NCI-H2029 treated with DMSO at 0.1 percent for 48 hours (cell line): ENCODE data around the gene MAP2K6.

Experiments
- DNase-seq: peaks from one replicate; lab custom pipeline; 2025; lab: John Stamatoyannopoulos, UW

MAP2K6 gene

DNA sequence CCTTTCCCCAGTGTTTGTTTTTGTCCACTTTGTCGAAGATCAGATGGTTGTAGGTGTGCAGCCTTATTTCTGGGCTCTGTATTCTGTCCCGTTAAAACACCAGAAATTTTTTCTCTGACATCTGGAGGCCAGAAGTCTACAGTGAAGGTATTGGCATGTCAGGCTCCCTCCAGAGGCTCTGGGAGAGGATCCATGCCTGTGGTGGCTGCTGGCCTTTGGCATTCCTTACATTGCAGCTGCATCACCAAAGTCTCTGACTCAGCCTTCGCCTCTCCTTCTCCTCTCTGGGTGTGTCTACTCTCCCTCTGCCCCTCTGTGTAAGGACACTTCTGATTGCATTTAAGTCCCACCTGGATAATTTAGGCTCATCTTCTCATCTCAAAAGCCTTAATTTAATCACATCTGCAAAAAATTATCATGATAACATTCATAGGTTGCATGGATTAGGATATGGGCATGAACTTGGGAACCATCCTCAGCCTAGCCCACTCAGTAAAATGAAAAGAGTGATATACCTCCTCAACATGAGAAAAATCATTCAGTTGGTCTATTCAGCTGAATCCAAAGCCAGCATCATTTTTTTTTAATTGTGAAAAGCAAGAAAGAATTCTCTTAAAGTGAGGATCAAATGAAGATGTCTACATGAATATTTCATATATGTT is 78.0 kb downstream of the MAP2K6 start:
- DNase-seq = no peak

DNA sequence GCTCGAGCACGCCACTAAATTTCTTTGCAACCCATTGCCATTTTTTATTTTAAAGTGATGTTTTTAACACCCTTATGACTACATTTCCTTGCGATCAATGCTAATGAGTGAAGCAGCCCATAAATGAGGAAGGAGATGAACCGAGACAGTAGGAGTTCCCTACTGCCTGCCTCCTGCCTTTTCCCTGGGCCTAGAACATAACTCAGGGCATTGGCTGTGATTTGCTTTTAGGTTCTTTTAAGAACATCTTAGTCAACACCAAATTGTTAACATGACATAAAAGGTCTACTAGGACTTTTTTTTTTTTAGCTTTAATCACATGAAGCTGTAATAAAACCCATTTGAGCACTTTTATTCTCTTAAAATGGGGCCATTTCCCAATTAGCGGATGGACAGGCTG is 81.3 kb downstream of the MAP2K6 start:
- no peak for DNase-seq

DNA sequence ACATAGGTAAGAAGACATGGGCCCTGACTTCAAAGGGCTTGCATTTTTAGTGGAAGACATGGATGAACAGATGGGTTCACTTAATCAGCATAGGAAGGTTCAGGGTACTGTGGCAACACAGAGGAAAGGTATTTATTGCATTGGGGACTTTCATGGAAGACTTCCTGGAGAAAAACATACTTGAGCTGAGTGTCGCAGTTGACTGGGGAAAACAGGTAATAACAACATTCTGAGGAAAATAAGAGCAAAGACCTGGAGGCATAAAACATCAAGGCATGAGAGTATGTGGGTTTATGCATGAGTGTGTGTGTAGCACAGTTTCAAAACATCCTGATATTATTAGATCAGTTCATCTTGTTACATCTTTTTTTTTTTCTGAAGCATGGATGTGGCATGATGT is 82.7 kb downstream of the MAP2K6 start:
- DNase-seq = no peak

DNA sequence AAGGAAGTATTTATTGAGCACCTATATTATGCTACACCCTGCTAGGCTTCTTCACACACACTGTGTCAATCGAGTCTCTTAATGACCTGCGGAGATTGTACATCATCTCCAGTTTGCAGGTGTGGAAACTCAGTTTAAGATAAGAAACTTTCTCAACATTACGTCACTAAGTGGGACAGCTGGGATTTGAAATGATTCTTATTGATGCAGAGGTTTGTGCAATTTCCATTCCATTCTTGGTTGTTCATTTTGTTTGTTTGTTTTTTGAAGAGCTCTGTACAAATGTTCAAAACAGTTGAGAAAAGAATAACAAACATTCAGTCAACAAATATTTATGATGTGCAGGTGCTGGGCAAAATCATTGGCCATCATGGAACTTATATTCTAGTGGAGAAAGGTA is 84.8 kb downstream of the MAP2K6 start:
- no peak for DNase-seq

DNA sequence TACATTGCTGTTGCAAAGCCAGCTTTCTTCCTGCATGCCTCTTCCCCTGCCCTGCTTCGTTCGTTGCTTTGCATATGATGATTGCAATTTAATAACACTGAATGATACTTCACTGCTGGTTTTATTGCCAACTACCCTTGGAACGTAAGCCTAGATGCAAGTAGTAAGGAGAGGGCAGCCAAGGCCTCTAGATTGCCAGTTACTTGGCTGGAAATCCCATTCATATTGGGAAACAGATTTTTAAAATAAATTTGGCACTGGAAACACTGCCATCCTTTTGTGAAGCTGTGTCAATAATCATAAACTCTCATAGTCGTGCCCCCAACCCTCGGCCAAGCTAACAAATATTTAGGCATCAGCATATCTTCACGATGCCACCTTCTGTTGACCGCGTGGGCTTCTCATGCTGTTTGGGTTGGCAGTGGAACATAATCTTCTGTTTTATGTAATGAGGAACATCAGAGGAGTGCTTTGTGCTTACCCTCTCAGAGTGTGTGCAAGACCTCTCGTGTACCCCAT is 86.5 kb downstream of the MAP2K6 start:
- DNase-seq = peak; percentile 69

DNA sequence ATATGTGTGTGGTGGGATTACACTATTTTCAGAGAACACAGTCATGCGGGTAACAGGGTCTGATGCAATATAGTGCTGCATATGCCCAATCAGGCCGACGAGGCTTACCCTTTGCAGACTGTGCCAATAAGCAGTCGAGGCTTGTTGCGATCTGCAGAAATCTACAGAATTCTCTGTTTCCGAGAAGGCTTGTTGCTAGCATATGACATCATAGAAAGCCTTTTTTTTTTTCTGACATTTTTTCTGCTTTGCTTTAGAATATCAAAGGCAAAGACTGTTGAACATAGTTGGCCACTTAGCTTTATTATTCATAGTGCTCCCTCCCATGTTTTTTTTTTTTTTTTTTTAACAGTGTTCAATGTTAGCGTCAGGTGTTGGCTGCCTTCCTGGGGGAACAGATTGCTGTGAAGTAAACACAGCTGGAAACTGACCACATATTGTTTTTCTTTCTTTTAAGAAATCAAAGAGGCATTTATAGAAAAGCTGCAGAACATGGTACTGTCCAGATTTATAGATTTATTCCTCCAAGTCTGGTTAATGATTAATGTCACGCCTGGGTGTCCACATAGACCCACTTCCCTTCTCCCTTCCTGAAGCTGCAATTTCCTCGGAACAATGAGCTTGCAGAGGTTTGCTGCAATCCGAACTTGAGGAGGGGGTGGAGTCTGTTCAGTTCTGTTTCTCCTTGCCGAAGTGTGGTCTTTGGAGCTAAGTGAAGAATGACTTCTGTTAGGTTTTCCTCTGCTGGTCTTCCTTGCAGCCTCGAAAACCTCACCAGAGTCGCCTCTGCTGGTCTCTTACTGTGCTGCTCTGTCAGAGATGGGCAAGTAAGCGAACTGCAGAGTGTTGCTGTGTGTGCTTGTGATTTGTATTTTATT is 87.3 kb downstream of the MAP2K6 start:
- peak; percentile 52 for DNase-seq

DNA sequence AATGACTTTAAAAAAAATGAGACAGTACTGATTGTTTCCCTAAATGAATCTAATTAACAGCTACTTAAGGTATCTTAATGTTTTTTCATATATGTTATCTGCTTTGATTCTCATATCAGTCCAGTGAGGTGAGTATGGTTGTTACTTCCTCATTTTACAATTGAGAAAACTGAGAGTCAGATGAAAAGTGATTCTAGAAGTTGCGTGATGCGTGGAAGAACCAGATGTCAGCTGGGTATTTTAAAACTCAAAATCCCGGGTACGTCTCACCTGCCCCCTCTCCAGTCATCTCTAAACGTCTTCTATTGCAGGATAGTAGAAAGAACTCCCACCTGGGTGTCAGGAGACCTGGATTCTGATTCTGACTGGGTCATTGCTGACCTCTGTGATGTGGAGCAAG is 89.2 kb downstream of the MAP2K6 start:
- DNase-seq = no peak

DNA sequence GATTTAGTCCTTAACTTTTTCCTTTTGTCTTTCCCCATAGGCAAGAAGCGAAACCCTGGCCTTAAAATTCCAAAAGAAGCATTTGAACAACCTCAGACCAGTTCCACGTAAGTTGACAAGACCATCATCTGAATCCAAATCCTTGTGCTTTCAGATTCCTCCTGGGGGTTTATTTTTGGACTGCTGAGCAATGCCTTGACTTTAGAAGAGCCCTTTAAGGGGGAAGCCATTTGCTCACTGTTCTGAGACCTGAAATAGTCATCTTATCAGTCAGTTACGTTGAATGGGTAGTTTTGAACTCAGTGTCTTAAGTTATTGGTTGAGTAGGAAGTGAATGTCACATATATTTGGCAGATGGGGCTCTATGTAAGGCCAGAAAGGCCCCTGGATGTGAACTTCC is 91.2 kb downstream of the MAP2K6 start:
- no peak for DNase-seq

DNA sequence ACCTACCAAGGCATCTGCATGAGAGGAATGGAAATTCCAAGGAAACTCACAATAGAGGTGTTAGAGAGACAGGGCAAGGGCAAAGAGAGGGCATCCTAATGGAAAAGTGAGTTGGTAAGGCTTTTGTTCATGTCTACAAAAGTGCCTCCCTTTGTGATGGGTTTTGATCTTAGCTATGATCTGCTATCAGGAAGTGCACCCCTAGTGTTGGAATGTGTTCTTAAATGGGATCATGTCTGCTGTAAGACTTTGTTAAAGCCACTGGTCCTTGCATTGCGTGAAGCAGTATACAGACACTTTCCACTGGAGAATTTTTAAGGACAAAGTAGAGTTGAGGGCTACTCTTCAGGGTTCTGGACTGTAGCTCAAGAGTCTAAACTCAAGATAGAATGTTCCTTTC is 92.0 kb downstream of the MAP2K6 start:
- no peak for DNase-seq

DNA sequence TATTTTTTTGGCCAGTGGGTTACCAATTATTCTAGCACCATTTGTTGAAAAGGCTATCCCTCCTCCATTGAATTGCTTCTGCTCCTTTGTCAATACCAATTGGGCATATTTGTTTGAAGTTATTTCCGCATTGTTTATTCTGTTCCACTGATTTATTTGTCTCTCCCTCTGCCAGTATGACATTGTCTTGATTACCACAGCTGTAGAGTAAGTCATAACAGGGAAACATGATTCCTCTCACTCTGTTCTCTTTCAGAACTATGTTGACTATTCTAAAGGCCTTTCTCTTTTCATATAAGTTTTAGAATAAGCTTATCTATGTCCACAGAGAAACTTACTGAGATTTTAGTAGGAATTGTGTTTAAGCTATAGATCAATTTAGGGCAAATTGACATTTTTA is 94.3 kb downstream of the MAP2K6 start:
- DNase-seq = peak; percentile 13

DNA sequence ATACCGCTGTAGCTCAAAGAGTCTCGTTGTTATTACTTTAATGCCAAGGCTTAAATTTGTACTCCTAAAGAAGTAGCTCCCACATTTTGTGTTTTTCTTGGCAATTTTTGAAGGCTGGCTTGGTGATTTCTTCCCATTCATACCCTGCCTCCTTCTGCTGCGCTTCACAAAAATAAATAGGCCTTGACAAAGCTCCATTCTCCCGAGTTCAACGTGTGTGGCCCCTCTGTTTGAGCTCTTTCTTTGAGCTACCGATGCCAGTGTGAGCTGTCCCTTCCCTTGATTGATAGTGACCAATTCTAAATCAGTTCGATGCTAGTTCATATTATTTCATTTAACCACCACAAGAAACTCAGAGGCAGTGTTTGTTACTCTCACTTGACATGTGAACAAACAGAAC is 96.8 kb downstream of the MAP2K6 start:
- no peak for DNase-seq

DNA sequence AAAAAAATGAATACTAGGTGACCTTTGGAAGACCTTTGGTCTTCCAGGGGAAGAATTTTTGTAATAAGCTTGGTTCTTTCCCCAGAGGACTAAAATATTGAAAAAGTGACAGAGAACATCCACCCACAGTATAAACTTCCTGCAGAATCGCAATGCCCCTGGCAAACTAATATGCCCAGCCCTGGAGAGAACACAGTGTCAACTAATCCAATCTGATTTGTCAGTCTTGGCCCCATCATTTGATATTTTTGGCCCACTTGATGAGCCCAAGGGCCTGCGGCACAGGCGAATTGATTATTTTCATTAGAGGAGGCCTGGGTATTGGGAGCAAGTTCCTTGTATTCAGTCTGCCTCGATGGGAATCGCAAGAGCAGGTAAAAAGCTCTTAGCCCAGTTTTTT is 98.4 kb downstream of the MAP2K6 start:
- no peak for DNase-seq

DNA sequence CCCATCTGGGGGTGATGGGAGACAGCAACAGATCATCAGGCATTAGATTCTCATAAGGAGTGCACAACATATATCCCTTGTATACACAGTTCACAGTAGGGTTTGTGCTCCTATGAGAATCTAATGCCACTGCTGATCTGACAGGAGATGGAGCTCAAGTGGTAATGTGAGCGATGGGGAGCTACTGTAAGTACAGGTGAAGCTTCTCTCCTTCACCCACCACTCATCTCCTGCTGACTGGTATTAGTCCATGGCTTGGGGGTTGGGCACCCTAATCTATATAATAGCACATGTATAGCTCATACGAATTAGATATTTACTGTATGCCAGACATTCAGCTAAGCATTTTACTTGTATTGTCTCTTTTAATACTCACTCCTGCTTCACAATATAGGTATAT is 101.7 kb downstream of the MAP2K6 start:
- no peak for DNase-seq

DNA sequence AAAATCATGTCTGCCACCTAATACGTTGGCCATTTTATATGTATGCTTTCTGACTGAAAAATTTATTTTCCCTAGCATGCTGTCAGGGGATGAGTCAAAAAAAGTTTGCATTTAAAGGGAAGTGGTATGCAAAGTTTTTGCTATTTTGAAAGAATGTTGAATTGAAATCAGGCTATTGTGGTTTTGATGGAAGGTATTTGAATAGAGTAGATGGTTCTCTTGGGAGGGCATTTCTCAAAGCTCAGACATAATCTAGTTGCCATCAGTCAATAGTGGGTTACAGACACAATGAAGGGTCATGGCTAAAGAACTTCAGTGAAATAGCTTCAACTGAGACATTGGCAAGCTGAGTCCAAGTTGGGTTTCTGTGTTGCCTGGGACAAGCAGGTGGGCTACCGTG is 102.4 kb downstream of the MAP2K6 start:
- DNase-seq = no peak

DNA sequence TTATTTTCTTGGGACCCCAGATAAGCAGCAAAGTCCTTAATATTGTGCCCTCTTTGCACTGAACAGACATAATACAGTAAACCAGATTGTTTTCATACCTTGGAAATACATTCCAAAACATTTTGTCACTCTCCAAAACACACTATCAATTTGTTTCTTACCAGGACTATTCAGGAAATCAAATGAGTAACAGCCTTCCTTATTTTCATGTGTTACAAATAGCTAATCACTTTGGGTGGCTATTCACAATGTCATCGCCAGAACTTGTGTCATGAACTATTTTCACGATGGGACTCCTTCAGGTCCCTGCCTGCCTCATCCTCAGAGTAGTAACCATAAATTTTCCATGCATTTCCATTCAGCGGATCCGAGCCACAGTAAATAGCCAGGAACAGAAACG is 104.5 kb downstream of the MAP2K6 start:
- DNase-seq = no peak

DNA sequence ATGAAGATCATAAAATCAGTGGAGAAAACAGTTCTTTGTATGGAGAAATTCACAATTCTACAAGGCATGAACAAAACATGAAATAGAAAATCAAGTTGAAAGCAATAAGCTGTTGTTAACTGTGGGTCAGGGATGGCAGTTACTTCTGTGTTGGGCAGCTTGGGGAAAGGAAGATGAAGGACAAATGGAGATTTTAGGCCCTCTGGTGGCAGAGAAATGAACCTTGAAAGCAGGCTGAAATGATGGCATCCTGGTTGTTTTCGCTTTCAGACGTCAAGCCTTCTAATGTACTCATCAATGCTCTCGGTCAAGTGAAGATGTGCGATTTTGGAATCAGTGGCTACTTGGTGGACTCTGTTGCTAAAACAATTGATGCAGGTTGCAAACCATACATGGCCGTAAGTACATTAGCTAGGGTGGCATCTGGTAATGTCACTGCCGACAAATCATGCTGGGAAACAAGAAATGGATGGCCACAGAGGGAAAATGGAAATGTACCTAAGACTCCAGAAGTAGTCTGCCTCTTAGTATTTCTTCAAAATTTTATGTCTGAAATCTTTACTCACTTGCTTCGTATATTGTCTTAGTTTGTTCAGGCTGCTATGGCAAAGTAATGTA is 108.9 kb downstream of the MAP2K6 start:
- DNase-seq = peak; percentile 31

DNA sequence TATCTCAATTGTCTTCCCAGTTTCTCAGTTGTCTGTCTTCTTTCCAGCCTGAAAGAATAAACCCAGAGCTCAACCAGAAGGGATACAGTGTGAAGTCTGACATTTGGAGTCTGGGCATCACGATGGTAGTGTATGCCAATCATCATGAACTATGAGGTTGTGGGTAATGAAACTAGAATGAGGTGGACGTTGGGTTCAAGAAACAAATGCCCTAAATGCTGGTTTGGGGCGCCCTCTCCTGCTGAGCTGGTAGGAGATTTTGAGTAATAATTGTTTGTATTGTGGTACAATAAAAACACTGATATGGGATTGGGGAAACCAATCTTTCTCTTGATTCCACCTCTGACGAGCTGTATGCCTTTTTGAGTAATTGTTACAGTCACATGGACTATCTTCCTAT is 110.4 kb downstream of the MAP2K6 start:
- no peak for DNase-seq

DNA sequence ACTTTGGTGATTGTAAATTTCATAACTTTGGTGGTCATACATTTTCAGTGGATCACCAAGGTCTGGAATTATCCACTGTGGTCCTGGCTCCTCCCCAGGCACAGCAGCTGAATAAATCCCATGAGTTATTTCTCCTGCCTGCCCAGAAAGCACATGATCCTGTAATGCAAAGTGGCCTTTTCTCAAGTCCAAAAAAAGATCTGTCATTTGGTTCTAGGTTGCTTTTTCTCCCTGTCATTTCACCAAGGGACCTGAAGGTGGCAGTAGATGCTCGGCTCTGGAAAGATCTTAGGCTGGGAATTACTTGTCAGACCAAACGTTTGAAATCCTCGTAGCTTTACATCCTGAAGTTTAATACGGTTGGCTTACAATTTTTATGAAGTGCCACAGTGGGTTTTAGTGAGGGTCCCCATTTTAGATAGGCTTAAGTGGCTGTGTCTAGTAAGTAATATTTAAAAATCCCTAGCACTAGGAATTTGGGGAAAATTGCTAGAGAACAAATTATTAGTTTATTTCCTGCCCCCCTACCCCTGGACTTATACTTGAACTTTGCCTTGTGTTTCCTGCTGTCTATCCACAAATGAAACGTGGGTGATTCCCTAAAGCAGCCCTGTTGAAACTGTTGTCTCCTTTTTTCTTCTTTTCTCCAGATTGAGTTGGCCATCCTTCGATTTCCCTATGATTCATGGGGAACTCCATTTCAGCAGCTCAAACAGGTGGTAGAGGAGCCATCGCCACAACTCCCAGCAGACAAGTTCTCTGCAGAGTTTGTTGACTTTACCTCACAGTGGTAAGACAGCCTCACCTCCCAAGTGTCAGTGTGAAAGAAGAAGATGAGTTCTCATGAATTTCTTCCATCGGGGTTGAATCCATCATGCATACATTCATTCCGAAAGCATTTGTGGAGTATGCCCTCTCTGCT is 111.7 kb downstream of the MAP2K6 start:
- DNase-seq = peak; percentile 33

DNA sequence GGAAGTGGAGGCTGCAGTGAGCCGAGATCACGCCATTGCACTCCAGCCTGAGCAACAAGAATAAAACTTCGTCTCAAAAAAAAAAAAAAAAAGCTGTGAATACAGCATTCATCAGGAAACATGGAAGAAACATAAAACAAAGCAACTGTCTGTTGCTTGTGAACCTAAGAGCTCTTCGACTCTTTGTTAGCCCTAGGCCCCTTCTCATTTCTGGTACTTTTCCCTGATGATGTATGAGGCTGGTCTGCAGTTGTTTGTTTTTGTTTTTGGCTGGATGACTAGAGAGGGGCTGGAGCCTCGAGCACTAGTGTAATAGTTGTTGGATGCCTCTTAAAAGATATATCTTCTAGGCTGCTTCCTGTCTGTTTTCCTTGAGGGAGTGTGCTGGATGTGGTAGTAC is 113.5 kb downstream of the MAP2K6 start:
- DNase-seq = no peak

DNA sequence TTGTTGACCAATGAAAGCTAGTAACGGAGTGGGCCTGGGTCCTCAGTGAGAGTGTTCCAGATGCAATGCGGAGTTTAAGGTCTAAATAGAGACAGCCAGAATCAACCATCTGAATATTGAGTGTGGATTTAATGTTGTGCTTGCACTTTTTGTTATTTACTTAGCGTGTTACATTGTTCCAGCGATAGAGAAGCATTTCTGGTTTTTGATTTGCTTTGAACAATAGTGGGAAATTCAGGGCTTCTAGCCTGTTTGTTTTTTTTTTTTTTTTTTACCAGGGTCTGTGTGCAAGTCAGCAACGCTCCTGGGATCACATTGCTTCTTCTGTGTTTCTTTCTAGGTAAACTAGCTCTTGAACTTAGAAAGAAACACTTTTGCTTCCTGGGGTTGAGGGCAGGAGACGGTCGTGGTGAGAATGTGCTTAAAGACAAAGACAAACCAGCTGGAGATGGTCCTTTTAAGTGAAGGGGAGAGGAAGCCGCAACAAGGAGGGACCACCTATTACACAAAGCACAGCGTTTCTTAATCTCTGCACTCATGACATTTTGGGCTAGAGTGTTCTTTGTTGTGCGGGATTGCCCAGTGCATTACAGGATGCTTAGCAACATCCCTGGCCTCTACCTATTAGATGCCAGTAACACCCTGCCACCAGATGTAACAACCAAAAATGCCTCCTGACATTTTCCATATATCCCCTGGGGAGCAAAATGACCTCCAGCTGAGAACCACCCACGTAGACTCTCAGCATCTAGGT is 119.2 kb downstream of the MAP2K6 start:
- DNase-seq = no peak

DNA sequence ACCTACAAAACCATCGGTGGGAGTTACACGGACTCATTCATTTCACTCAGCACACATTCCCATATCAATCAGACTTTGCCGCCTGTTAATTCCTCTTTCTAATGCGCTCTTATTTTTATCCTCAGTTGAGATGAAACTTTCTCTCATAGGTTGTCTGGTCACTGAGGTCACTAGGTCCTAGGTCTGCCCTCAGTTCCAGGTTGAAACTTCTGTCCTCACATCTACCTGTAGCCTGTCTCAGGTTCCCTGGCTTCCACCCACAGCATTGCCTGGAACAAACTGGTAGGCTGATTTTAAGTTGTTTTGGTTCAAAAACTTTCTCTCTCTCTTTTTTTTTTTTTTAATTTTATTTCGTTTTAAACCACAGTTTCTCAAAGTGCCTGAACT is 119.7 kb downstream of the MAP2K6 start:
- no peak for DNase-seq
